GM19238 (cell line): ENCODE results near the gene AMELX.

Experiments used
- DNase-seq: peaks from one replicate; pipeline ENCODE4 v3.0.0; 2011; ENCODE audit warnings: low spot score; ENCODE audit not compliant: insufficient read length

Gene AMELX

GRCh38 chrX:11305641-11306040 lies 12.4 kb downstream of the AMELX start:
- DNase-seq, result no peak

DNA sequence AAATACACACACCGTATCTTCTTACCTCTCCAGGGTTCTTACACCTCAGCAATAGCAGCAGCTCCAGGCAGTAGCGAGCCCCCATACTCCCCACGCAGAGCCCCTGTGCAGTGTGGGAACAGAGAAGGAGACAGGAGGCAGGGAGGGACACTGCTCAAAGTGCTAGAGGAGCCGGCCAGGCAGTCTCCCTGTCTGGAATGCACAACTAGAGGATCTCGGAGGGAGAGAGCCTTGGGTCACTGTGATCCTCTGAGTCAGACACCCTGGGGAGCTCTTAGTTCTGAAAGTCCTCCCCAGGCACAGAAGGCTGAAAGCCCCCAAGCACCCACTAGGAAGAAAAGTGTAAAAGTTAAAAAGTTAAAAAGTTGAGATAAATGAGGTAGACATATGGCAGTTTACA lies 16.0 kb downstream of the AMELX start:
- DNase-seq, result no peak

GRCh38 chrX:11311706-11312105 lies 18.5 kb downstream of the AMELX start:
- no peak for DNase-seq

DNA sequence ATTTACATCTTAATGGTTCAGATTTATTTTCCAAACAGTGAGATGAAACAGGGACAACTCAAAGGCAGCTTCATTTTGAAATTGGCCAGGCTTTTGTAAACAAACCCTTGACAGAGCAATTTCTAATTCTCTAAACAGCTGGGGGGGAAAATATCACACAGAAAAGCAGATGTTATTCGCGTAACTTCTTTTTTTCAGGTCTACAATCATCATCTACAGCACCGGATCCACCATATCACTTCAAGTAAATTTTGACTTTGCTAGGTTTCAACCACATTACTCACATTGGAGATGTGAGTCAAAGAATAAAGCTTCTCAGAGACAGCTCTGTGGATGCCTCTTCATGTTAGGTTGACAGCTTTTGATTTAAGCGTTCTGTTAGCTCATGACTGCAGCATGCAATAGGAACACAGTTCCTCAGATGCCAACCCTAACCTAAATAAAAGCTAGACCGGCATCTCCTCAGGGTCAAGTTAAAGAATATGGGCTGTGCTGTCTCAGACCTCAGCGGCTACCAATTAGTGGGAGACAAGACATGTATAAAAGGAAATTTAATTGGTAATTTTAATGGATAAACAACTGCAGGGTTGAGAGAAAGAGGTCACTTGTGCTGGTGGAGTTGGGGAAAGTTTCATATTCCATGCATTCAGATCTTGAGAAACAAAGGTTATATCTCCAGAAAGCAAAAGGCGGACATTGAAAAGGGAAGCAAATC lies 26.8 kb downstream of the AMELX start:
- no peak for DNase-seq

DNA sequence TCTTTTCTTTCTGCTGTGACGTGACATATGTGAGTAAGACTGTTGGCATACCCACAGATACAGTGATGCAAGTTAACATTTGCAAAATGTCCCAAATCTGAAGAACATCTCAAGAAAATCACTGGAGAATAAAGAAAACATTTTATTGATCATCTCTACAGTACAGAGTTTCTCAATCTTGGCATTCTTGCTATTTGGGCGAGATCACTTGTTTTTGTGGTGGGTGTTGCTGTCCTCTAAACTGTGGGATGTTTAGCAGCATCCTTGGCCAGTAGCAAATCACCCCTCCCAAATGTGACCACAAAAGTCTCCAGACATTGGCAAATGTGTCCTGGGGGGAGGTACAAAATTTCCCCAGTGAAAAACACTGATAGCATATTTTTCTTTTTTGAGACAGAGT lies 28.8 kb downstream of the AMELX start:
- no peak for DNase-seq

DNA sequence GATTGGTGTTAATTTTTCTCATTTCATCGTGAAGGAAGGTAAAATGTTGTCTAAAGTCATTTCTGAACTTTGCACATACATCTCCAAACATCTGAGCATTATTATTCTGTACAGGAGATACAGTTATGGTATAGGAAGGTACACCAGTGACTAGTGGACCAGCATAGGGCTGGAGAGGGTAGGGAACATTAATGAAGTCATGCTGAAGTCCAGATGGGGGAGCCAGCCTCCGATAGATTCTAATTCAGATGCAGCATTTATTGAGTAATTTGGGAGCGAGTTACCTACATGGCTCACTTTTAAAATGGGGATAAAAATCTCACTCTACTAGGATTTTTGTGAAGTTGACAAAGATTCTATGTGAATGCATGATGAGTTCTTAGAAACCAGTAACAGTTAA lies 34.9 kb downstream of the AMELX start:
- DNase-seq, result no peak

GRCh38 chrX:11329021-11329420 lies 35.8 kb downstream of the AMELX start:
- DNase-seq, result no peak

DNA sequence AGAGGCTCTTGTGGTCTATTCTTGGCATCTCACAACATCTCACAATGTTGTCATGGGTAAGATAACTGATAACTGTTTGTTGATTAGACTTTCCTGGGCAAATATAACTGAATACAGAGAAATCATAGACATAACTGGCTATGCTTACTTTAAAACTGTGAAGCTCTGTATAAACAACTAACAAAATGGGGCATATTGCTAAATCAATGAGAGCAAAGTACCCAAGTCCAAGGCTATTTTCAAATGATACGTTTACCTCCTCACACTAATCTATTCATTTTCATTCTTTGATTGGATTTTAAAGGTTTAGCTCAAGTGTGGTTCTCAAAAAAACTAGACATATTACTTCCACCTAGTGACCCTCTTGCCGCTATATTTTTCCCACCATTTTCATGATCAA lies 38.6 kb downstream of the AMELX start:
- DNase-seq, result no peak

- no peak for DNase-seq
Measured at GRCh38 chrX:11334165-11334564, 41.0 kb downstream of the AMELX start.

- DNase-seq, result no peak
Measured at GRCh38 chrX:11336201-11336600, 43.0 kb downstream of the AMELX start.

DNA sequence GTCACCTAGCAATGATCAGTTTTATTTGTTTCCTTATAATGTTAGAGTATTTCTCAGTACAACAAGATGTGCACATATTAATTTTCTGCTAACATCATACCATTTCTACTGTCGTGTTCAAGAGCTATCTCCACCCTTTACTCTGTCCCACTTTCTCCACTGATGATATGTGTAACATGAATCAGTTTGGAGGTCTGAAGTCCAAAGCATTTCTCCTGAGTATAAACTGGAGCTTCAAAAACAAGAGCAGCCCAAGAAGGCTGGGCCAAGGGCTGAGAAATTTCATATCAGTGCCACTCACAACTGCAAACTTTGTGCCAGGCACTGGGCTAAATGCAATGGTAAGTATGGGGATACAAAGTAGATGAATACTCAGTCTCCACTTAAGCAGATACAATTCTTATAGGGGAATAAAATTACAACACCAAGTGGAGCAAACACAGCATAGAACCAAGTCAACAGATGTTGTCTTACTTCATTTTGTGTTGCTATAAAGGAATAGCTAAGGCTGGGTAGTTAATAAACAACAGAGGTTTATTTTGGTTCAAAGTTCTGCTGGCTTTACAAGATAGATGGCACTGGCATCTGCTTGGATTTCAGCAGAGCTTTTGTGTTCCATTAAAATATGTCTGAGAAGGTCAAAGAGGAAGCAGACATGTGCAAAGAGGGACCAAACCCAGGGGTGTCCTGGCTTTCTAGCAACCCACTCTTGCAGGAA lies 44.2 kb downstream of the AMELX start:
- DNase-seq, result no peak

GRCh38 chrX:11341274-11342201 lies 48.3 kb downstream of the AMELX start:
- no peak for DNase-seq

- DNase-seq, result no peak
Measured at GRCh38 chrX:11342673-11343072, 49.5 kb downstream of the AMELX start.

DNA sequence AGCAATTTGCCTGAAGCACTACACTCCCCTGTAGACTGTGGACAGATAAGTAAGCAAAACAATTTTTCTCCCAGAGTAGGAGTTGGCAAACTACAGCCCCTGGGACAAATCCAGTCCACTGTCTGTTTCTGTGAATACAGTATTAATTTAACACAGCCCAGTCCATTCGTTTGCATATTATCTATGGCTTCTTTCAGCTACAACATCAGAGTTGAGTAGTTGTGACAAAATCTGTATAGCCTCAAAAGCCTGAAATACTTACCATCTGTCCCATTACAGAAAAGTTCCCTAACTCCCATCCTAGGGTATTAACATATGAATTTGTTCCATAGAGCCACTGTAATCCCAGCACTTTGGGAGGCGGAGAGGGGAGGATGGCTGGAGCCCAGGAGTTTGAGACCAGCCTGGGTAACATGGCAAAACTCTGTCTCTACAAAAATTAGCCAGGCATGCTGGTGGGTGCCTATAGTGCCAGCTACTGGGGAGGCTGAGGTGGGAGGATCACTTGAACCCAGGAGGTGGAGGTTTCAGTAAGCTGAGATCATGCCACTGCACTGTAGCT lies 53.0 kb downstream of the AMELX start:
- no peak for DNase-seq

DNA sequence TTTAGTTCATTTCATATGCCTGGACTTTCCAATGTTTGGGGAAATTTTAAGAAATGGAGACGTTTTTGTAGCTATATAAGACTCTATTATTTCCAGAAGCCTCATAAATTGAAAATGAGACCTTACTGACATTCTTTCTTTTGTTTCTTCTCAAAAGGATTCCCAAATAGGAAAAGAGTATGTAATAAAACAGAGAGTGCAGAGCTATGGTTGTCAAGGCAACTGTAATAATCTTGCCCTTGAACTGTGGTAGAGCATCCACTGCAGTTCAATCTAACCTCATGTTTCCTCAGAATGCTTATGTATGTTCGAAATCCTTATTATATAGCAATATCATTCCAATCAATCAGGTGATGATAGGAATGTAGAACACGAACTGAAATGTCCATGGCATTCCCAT lies 54.1 kb downstream of the AMELX start:
- no peak for DNase-seq

GRCh38 chrX:11349020-11349419 lies 55.8 kb downstream of the AMELX start:
- no peak for DNase-seq

DNA sequence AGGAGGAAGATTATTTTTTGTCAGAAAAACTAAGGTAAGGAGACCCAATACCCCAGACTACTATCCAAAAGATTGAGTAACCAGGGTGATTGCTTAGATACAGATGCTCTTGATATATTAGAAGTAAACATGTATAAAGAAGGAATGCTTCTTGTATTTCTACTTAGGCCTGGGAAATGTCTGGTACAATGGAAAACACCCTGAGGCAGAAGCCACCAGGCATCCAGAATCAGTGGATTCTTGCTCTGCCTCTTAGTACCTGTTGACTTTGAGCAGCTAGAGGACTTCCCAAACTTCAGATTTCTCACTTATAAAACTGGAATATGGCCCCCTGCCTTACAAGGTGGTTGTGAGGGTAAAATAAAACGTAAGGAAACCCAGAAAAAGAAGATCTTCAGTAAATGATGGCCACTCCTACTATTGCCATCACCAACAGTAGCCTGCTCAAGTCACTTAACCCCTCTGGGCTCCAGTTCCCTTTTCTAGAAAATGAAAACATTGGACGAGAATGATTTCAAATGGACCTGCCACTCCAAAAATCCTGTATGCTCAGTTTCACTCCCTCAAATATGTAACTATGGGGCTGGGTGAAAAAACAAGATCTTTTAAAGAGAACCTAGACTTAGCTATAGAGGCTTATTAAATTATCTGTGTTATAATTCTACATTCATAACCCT lies 56.6 kb downstream of the AMELX start:
- DNase-seq, result no peak
